DND-41 (cell line): ENCODE measurements around the gene S100A2.

ENCODE experiments used
- CTCF ChIP-seq: IDR thresholded peaks from 2 replicates; pipeline ENCODE4 v1.5.1; 2012; ENCODE audit warnings: borderline replicate concordance, low read length, moderate library complexity, mild to moderate bottlenecking; ENCODE audit not compliant: poor library complexity, severe bottlenecking; ENCODE audit errors: extremely low read depth
- EZH2 ChIP-seq: IDR thresholded peaks from 3 replicates; pipeline ENCODE4 v1.6.1; 2012; ENCODE audit warnings: borderline replicate concordance, low read depth, mild to moderate bottlenecking, moderate library complexity, low read length, inconsistent platforms; ENCODE audit not compliant: severe bottlenecking

DNA sequence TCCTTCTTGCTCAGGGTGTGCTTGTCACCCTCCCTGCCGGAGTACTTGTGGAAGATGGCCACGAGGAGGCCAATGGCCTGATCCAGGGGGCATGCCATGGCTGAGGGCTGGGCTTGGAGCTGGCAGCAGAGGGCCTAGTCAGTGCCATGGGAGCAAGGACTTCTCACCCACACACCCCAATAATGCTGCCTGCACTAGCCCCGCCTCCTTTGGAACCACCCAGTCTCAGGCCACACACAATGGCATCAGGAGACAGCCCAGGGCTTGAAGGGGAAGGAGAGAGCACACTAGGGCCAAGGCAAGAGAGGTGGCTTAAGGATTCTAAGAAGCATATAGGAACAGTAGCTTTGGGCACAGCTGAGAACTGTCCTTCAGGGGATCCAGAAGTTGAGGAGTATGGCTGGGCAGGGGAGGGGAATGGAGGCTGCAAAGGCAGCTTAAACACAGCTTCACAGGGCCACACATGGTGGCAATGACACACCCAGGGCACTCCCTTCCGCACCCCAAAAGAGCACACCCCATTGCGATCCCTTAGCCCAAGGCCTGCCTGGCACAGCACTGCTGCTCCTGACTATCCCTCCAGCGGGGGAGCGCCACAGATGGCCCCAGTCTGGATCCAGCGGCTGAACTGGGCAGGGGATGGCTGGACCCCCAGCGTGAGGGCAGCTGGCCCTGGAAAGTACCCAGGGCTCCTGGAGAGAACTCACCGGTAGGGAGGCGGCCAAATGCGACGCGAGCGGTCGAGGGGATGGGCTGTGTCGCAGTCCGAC is 30.2 kb downstream of the S100A2 start, which contains the start of gene S100A6:
- no peak for TF ChIP-seq CTCF
- no peak for TF ChIP-seq EZH2
